ENCODE results near the gene TMEM258. TPM values are rescaled to one million over a fixed set of nuclear protein-coding genes. Genes with fewer than 3 reads are reported as not detected.

The TMEM258 gene
- total and polyA plus RNA-seq, 2 donors (not counting 3 experiments of a cell fraction or from before 2014, with no cell fraction given): 140 to 534 TPM

GRCh38 chr11:61785837-61786402 is 6.5 kb downstream of the TMEM258 start:
- peaks cover 1% of the 10 kb centered on the region for H3K79me2 ChIP-seq (ENCODE audit: control insufficient read depth, insufficient read depth, low read length)
- CTCF ChIA-PET: interaction anchor here (2.1 kb wide), 1 partner anchor 38 kb away, joined by 7 read pairs; no protein-coding TSS in a partner anchor
- H3K4me1 ChIP-seq (ENCODE audit: control insufficient read depth, extremely low read depth, insufficient read depth, low read length): no peaks in the 10 kb centered on the region
- no peaks in the 10 kb centered on the region for H3K9me1 ChIP-seq (replicated peaks; ENCODE audit: control insufficient read depth, extremely low read depth, insufficient read depth, low read length)
- TF ChIP-seq MAX (IDR thresholded peaks at IDR 0.05; ENCODE audit: insufficient read depth, insufficient read length) (no peak), GATA2 (IDR thresholded peaks at IDR 0.05; ENCODE audit: insufficient read depth, insufficient read length, low read depth, low read length) (no peak), MYC (IDR thresholded peaks at IDR 0.05; ENCODE audit: low read depth, low read length) (no peak), POLR2A (IDR thresholded peaks at IDR 0.05; ENCODE audit: low read depth, low read length) (no peak), POLR2AphosphoS5 (IDR thresholded peaks at IDR 0.05; ENCODE audit: insufficient read depth, low read depth, low read length) (no peak), CTCF (IDR thresholded peaks at IDR 0.05; ENCODE audit: extremely low read depth in 1 of 2, insufficient read depth in 1 of 2, low read depth in 1 of 2, low read length in 2 of 2) (no peak), JUN (IDR thresholded peaks at IDR 0.05; ENCODE audit: borderline replicate concordance, insufficient read depth, insufficient read length, low read depth) (no peak), FOS (IDR thresholded peaks at IDR 0.05; ENCODE audit: borderline replicate concordance, insufficient read depth, low read length) (no peak), EZH2 (IDR thresholded peaks at IDR 0.05; ENCODE audit: borderline replicate concordance, low read depth, low read length, severe bottlenecking) (no peak)
- no peaks in the 10 kb centered on the region for H3K9me3 ChIP-seq (replicated peaks; ENCODE audit: control insufficient read depth, insufficient read depth, low read length)
- POLR2A ChIA-PET: no interaction called here
- dilution Hi-C loops (cut with MboI; ENCODE audit: extremely low pct_ligation_motif_present, low sequenced_read_pairs): no loop called here
- no TSS peak for BruUV-seq (replicated peaks)
- H3K9ac ChIP-seq (replicated peaks; ENCODE audit: extremely low read depth, insufficient read depth, low read length): no peak overlapping the region
- H2AFZ ChIP-seq (ENCODE audit: low read depth, low read length): no peak overlapping the region
- H3K27ac ChIP-seq (ENCODE audit: insufficient read depth, low read depth, low read length): no peak overlapping the region
- FAIRE-seq: no peak
- intact Hi-C loops (cut with micrococcal nuclease): no loop called here
- no peak overlapping the region for H3K4me3 ChIP-seq (replicated peaks in 1 of 3; ENCODE audit: insufficient read depth in 1 of 3, low read depth in 1 of 3, low read length in 3 of 3)
- DNase-seq (ENCODE audit: low read depth, low spot score): no peak
- no peak overlapping the region for H3K4me2 ChIP-seq (ENCODE audit: insufficient read depth, low read length)
- peaks cover 4 to 48% of the 10 kb centered on the region in 2 experiments for H3K36me3 ChIP-seq (ENCODE audit: control insufficient read depth in 2 of 2, extremely low read depth in 1 of 2, insufficient read depth in 2 of 2, low read length in 2 of 2)
- H4K20me1 ChIP-seq (replicated peaks; ENCODE audit: control insufficient read depth, extremely low read depth, insufficient read depth, low read length): no peaks in the 10 kb centered on the region
- H3K27me3 ChIP-seq (ENCODE audit: control insufficient read depth in 2 of 2, insufficient read depth in 2 of 2, low read length in 2 of 2): no peaks in the 10 kb centered on the region
